NB4 (cell line): Measurements from ENCODE around the gene TMEM247.

Experiments used
- DNase-seq: peaks from one replicate; pipeline ENCODE4 v3.0.0; 2010; ENCODE audit warnings: low read depth
- H3K4me3 ChIP-seq: one replicate; pipeline ENCODE4 v1.5.1; 2011; ENCODE audit warnings: mild to moderate bottlenecking, low read depth, low read length, moderate library complexity
- CTCF ChIP-seq: IDR thresholded peaks from one replicate; pipeline ENCODE4 v1.5.1; 2012; ENCODE audit warnings: low read depth, low read length
- MAX ChIP-seq: IDR thresholded peaks from 2 replicates; pipeline ENCODE4 v1.6.1; 2011; ENCODE audit warnings: low read depth, low read length
- MYC ChIP-seq: IDR thresholded peaks from 2 replicates; pipeline ENCODE4 v1.6.1; 2011; ENCODE audit warnings: low read depth, low read length
- POLR2A ChIP-seq: IDR thresholded peaks from 2 replicates; pipeline ENCODE4 v1.6.1; 2011; ENCODE audit warnings: mild to moderate bottlenecking; ENCODE audit not compliant: insufficient read length; ENCODE audit errors: extremely low read depth

TMEM247 gene

GRCh38 chr2:46448641-46449040 is 30.7 kb upstream of the TMEM247 start:
- H3K4me3 ChIP-seq, result no peak overlapping the region
- TF ChIP-seq MYC (no peak), CTCF (no peak), POLR2A (no peak), MAX (no peak)
- DNase-seq, result no peak

- no peak for TF ChIP-seq MYC
- no peak for TF ChIP-seq CTCF
- TF ChIP-seq MAX, result no peak
- TF ChIP-seq POLR2A, result no peak
- DNase-seq, result no peak
- no peak overlapping the region for H3K4me3 ChIP-seq
Observed at GRCh38 chr2:46449700-46450099, 29.7 kb upstream of the TMEM247 start.

- TF ChIP-seq MAX (no peak), MYC (no peak), CTCF (no peak), POLR2A (no peak)
- no peak for DNase-seq
- no peak overlapping the region for H3K4me3 ChIP-seq
Observed at GRCh38 chr2:46451131-46451711, 28.1 kb upstream of the TMEM247 start.

GRCh38 chr2:46456789-46457188 is 22.6 kb upstream of the TMEM247 start:
- H3K4me3 ChIP-seq, result no peak overlapping the region
- no peak for DNase-seq
- TF ChIP-seq POLR2A (no peak), MAX (no peak), CTCF (no peak), MYC (no peak)

GRCh38 chr2:46458763-46459500 is 20.4 kb upstream of the TMEM247 start:
- no peak overlapping the region for H3K4me3 ChIP-seq
- no peak for TF ChIP-seq POLR2A
- no peak for TF ChIP-seq MYC
- TF ChIP-seq CTCF, result no peak
- no peak for TF ChIP-seq MAX
- DNase-seq, result no peak
